ENCODE measurements around the gene FGFR2.

- TF ChIP-seq POLR2AphosphoS5 (IDR thresholded peaks at IDR 0.05), result no peak
- TF ChIP-seq POLR2A (IDR thresholded peaks at IDR 0.05), result no peak
These were observed 3.5 kb downstream of the FGFR2 start for GRCh38 chr10:121594623-121595350.

Measured in suprapubic skin (tissue), 4 donors.